VCaP (cell line): ENCODE results near the gene ADGRG7.

Experiments
- H3K27ac ChIP-seq: fragments of 450-650 bp; 2 replicates; pipeline ENCODE4 v1.5.1; 2017
- CTCF ChIP-seq: fragments of 450-650 bp; conservative IDR thresholded peaks from 2 replicates; pipeline ENCODE4 v1.5.1; 2017; ENCODE audit warnings: mild to moderate bottlenecking, moderate library complexity

Gene ADGRG7

GRCh38 chr3:100681496-100681895 lies 72.1 kb downstream of the ADGRG7 start:
- no peak for TF ChIP-seq CTCF
- H3K27ac ChIP-seq, result no peak overlapping the region

- no peak overlapping the region for H3K27ac ChIP-seq
- TF ChIP-seq CTCF, result no peak
These were observed 72.9 kb downstream of the ADGRG7 start for GRCh38 chr3:100682056-100682853.

- TF ChIP-seq CTCF, result no peak
These were observed 73.7 kb downstream of the ADGRG7 start for GRCh38 chr3:100682854-100683760.

GRCh38 chr3:100693225-100693624 lies 83.8 kb downstream of the ADGRG7 start:
- no peak overlapping the region for H3K27ac ChIP-seq
- TF ChIP-seq CTCF, result no peak

More at GRCh38 chr3:100682854-100683760, 73.7 kb downstream of the ADGRG7 start:
- H3K27ac ChIP-seq, result no peak overlapping the region

GRCh38 chr3:100695696-100696095 lies 86.3 kb downstream of the ADGRG7 start:
- no peak for TF ChIP-seq CTCF
- H3K27ac ChIP-seq, result no peak overlapping the region

- no peak overlapping the region for H3K27ac ChIP-seq
- no peak for TF ChIP-seq CTCF
These were observed 86.8 kb downstream of the ADGRG7 start for GRCh38 chr3:100696161-100696560.

GRCh38 chr3:100697172-100697571 lies 87.8 kb downstream of the ADGRG7 start:
- no peak overlapping the region for H3K27ac ChIP-seq
- TF ChIP-seq CTCF, result no peak
